Stimulated activated CD4-positive, alpha-beta T cell treated with anti-CD3 and anti-CD28 coated beads, Interleukin-4, amount 100 ng/mL, for 4 hours (primary cell): ENCODE data around the gene RSPH4A.
"Not testable (repeated sequence)": the region's sequence is repeated elsewhere in the genome, so short reads cannot be mapped to it uniquely, and the experiment has no call there.

Experiments
- DNase-seq, 2 experiments: peaks; one replicate each; pipeline ENCODE4 v3.0.0-alpha.2; 2020

RSPH4A gene

GRCh38 chr6:116615937-116616736, at the start of gene RSPH4A:
TSS of gene RSPH4A (plus strand) at chr6:116616479. CDS start at chr6:116616624, 145 bp downstream.
- peak; percentile 40 to 45 for DNase-seq

- no peak for DNase-seq
Observed at GRCh38 chr6:116568111-116568510, 48.2 kb upstream of the RSPH4A start.

- no peak for DNase-seq
Observed at GRCh38 chr6:116568821-116569755, 47.2 kb upstream of the RSPH4A start.

GRCh38 chr6:116570856-116571682, 45.2 kb upstream of the RSPH4A start, which contains the start of gene RWDD1:
TSS of gene RWDD1 (plus strand) at chr6:116571504. CDS start at chr6:116571583, 79 bp downstream.
- peak; percentile 96 to 98 for DNase-seq

- no peak for DNase-seq
Observed at GRCh38 chr6:116571683-116572000, 44.6 kb upstream of the RSPH4A start.

- no peak for DNase-seq
Observed at GRCh38 chr6:116572162-116572561, 44.1 kb upstream of the RSPH4A start.

GRCh38 chr6:116575227-116575626, 41.1 kb upstream of the RSPH4A start:
- DNase-seq, result no peak

- no peak for DNase-seq
Observed at GRCh38 chr6:116577486-116577885, 38.8 kb upstream of the RSPH4A start.

GRCh38 chr6:116578335-116578734, 37.9 kb upstream of the RSPH4A start:
- no peak for DNase-seq

- DNase-seq, result no peak
Observed at GRCh38 chr6:116579143-116579542, 37.1 kb upstream of the RSPH4A start.

- no peak for DNase-seq
Observed at GRCh38 chr6:116580198-116580597, 36.1 kb upstream of the RSPH4A start.

- DNase-seq, result no peak
Observed at GRCh38 chr6:116586276-116586675, 30.0 kb upstream of the RSPH4A start.

GRCh38 chr6:116586738-116587137, 29.5 kb upstream of the RSPH4A start:
- no peak for DNase-seq

- DNase-seq, result no peak
Observed at GRCh38 chr6:116595247-116595646, 21.0 kb upstream of the RSPH4A start.

GRCh38 chr6:116596815-116597214, 19.5 kb upstream of the RSPH4A start:
- DNase-seq, result no peak

- not testable (repeated sequence) for DNase-seq
Observed at GRCh38 chr6:116603916-116604315, 12.4 kb upstream of the RSPH4A start.

- DNase-seq, result not testable (repeated sequence)
Observed at GRCh38 chr6:116604868-116605267, 11.4 kb upstream of the RSPH4A start.

GRCh38 chr6:116605935-116606334, 10.3 kb upstream of the RSPH4A start:
- no peak for DNase-seq

- no peak for DNase-seq
Observed at GRCh38 chr6:116611056-116611455, 5.2 kb upstream of the RSPH4A start.

- DNase-seq, result peak in 1 of 2 experiments; percentile 0
Observed at GRCh38 chr6:116616737-116617053, 416 bp downstream of the RSPH4A start.

GRCh38 chr6:116624036-116624805, 7.9 kb downstream of the RSPH4A start:
- DNase-seq, result no peak

- DNase-seq, result no peak
Observed at GRCh38 chr6:116625872-116626271, 9.6 kb downstream of the RSPH4A start.
